ENCODE data around the gene ZNF195. TPM values are rescaled to one million over a fixed set of nuclear protein-coding genes. Genes with fewer than 3 reads are reported as not detected.

Gene ZNF195
- total RNA-seq, 2 donors from 2014 or later, result 7.8 to 9.6 TPM

GRCh38 chr11:3367221-3367620, 11.7 kb downstream of the ZNF195 start:
- no peak for DNase-seq (ENCODE audit: low spot score)
- no peak overlapping the region for H3K27ac ChIP-seq
- peaks cover 0 to 36% of the 10 kb centered on the region in 2 donors for H3K9me3 ChIP-seq
- H3K4me1 ChIP-seq, result no peaks in the 10 kb centered on the region
- no peaks in the 10 kb centered on the region for H3K27me3 ChIP-seq
- H3K4me3 ChIP-seq, result no peak overlapping the region
- H3K36me3 ChIP-seq, result peaks cover 92% of the 10 kb centered on the region
- TF ChIP-seq, protein P1, sequence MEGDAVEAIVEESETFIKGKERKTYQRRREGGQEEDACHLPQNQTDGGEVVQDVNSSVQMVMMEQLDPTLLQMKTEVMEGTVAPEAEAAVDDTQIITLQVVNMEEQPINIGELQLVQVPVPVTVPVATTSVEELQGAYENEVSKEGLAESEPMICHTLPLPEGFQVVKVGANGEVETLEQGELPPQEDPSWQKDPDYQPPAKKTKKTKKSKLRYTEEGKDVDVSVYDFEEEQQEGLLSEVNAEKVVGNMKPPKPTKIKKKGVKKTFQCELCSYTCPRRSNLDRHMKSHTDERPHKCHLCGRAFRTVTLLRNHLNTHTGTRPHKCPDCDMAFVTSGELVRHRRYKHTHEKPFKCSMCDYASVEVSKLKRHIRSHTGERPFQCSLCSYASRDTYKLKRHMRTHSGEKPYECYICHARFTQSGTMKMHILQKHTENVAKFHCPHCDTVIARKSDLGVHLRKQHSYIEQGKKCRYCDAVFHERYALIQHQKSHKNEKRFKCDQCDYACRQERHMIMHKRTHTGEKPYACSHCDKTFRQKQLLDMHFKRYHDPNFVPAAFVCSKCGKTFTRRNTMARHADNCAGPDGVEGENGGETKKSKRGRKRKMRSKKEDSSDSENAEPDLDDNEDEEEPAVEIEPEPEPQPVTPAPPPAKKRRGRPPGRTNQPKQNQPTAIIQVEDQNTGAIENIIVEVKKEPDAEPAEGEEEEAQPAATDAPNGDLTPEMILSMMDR (IDR thresholded peaks at IDR 0.05), result no peak

DNA sequence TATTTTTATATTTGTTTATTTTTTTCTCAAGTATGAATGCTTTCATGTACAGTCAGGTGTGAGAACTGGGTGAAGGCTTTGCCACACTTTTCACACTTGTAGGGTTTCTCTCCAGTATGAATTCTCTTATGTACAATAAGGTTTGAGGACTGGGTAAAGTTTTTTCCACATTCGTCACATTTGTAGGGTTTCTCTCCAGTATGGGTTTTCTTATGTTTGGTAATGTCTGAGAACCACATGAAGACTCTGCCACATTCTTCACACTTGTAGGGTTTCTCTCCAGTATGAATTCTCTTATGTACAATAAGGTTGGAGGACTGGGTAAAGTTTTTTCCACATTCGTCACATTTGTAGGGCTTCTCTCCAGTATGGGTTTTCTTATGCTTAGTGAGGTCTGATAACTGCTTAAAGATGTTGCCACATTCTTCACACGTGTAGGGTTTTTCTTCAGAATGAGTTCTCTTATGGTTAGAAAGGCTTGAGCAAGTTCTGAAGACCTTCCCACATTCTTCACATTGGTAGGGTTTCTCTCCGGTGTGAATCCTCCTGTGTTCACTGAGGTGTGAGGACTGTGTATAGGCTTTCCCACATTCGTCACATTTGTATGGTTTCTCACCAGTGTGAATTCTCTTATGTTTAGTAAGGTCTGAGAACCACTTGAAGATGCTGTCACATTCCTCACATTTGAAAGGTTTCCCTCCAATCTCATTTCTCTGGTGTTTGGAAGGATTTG, 19.7 kb downstream of the ZNF195 start:
- Histone ChIP-seq H3K27ac (no peak overlapping the region), H3K4me3 (no peak overlapping the region), H3K4me1 (no peaks in the 10 kb centered on the region), H3K36me3 (peaks cover 53% of the 10 kb centered on the region), H3K9me3 (peaks cover 17 to 92% of the 10 kb centered on the region in 2 donors), H3K27me3 (no peaks in the 10 kb centered on the region)
- TF ChIP-seq, protein P1 (IDR thresholded peaks at IDR 0.05), result no peak
- no peak for DNase-seq (ENCODE audit: low spot score)

GRCh38 chr11:3357994-3358676, 20.8 kb downstream of the ZNF195 start:
- Histone ChIP-seq H3K27ac (no peak overlapping the region), H3K4me3 (no peak overlapping the region), H3K27me3 (no peaks in the 10 kb centered on the region), H3K4me1 (no peaks in the 10 kb centered on the region), H3K9me3 (peaks cover 17 to 91% of the 10 kb centered on the region in 2 donors), H3K36me3 (peaks cover 42% of the 10 kb centered on the region)
- TF ChIP-seq, protein P1 (IDR thresholded peaks at IDR 0.05), result no peak
- no peak for DNase-seq (ENCODE audit: low spot score)

GRCh38 chr11:3357302-3357701, 21.6 kb downstream of the ZNF195 start:
- H3K27me3 ChIP-seq, result no peaks in the 10 kb centered on the region
- no peak for DNase-seq (ENCODE audit: low spot score)
- peaks cover 35% of the 10 kb centered on the region for H3K36me3 ChIP-seq
- TF ChIP-seq, protein P1 (IDR thresholded peaks at IDR 0.05), result no peak
- peaks cover 17 to 83% of the 10 kb centered on the region in 2 donors for H3K9me3 ChIP-seq
- no peak overlapping the region for H3K4me3 ChIP-seq
- H3K27ac ChIP-seq, result no peak overlapping the region
- no peaks in the 10 kb centered on the region for H3K4me1 ChIP-seq

- no peak overlapping the region for H3K4me3 ChIP-seq
- H3K9me3 ChIP-seq, result peaks cover 17 to 78% of the 10 kb centered on the region in 2 donors
- no peak for DNase-seq (ENCODE audit: low spot score)
- TF ChIP-seq, protein P1 (IDR thresholded peaks at IDR 0.05), result no peak
- H3K27me3 ChIP-seq, result no peaks in the 10 kb centered on the region
- no peaks in the 10 kb centered on the region for H3K4me1 ChIP-seq
- no peak overlapping the region for H3K27ac ChIP-seq
- peaks cover 31% of the 10 kb centered on the region for H3K36me3 ChIP-seq
Observed at GRCh38 chr11:3356858-3357257, 22.1 kb downstream of the ZNF195 start.

All from right atrium auricular region (tissue), 2 donors.